Measurements from ENCODE around the gene SLC4A2.

Gene SLC4A2

DNA sequence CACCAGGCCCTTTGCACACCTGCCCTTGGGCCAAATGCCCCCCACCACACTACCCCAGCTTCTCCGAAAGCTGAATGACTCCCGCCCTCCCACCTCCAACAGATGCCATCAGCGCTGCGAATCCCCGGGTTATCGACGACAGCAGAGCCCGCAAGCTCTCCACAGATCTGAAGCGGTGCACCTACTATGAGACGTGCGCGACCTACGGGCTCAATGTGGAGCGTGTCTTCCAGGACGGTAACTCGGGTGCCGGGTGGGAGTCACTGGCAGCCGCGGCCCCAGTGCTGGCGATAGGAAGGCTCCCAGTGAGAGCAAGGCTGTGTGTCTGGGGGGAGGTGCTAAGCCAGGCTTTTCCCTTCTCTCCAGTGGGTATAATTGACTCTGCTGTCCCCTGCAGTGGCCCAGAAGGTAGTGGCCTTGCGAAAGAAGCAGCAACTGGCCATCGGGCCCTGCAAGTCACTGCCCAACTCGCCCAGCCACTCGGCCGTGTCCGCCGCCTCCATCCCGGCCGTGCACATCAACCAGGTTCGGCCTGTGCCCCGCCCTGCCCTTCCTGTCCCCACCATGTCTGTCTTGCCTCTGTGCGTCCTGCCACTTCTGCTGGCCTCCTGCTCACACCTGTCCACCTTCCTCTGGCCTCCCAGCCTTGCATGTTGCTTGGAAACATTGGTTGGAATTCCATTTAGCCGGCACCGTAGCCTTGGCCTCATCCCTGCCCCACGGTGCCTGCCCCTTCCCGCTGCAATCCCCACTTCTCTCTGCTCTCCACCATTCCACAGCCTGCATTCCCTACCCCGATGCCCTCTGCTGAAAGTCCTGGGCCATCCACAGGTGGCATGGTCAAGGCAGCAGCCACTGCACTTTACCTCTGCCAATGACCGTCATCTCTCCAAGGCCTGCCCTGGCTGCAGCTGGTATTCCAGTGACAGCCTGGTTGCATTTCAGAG lies 59.0 kb downstream of the SLC4A2 start:
- peaks cover 24% of the 10 kb centered on the region for H3K27me3 ChIP-seq (ENCODE audit: control insufficient read depth, insufficient read depth, low read length)
- H3K27ac ChIP-seq (ENCODE audit: low read length) = no peak overlapping the region
- no peak overlapping the region for H3K9ac ChIP-seq (ENCODE audit: low read length)
- peaks cover 9% of the 10 kb centered on the region for H3K4me1 ChIP-seq (ENCODE audit: control insufficient read depth, low read depth, low read length)
- H3K36me3 ChIP-seq (ENCODE audit: control insufficient read depth, low read depth, low read length) = peaks cover 7% of the 10 kb centered on the region
- H3K9me3 ChIP-seq (ENCODE audit: control insufficient read depth, low read depth, low read length) = no peaks in the 10 kb centered on the region
- no peak overlapping the region for H3K4me3 ChIP-seq (ENCODE audit: low read length)

DNA sequence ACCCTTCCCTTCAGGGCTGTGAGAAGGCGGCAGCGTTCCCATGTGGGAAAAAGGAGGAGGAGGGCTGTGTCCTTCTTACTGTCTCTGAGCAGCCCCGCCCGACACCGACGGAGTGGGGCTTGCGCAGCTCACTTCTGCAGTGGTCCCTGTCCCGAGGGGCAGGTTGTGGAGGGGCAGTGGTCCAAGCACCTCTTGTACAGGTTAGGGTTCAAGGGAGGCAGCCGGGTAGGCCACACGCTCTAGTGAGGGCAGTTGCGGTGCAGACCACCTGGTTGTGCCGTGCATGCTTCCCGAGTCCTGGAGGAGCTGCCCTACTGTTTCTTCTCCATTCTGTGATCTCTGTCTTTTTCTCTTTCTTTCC lies 59.6 kb downstream of the SLC4A2 start:
- Histone ChIP-seq H3K9ac (ENCODE audit: low read length) (no peak overlapping the region), H3K36me3 (ENCODE audit: control insufficient read depth, low read depth, low read length) (peaks cover 7% of the 10 kb centered on the region), H3K4me3 (ENCODE audit: low read length) (no peak overlapping the region), H3K27me3 (ENCODE audit: control insufficient read depth, insufficient read depth, low read length) (peaks cover 18% of the 10 kb centered on the region), H3K9me3 (ENCODE audit: control insufficient read depth, low read depth, low read length) (no peaks in the 10 kb centered on the region), H3K4me1 (ENCODE audit: control insufficient read depth, low read depth, low read length) (peaks cover 2% of the 10 kb centered on the region), H3K27ac (ENCODE audit: low read length) (no peak overlapping the region)

- Histone ChIP-seq H3K9me3 (ENCODE audit: control insufficient read depth, low read depth, low read length) (no peaks in the 10 kb centered on the region), H3K4me3 (ENCODE audit: low read length) (no peak overlapping the region), H3K27ac (ENCODE audit: low read length) (no peak overlapping the region), H3K4me1 (ENCODE audit: control insufficient read depth, low read depth, low read length) (no peaks in the 10 kb centered on the region), H3K9ac (ENCODE audit: low read length) (no peak overlapping the region), H3K27me3 (ENCODE audit: control insufficient read depth, insufficient read depth, low read length) (peaks cover 22% of the 10 kb centered on the region), H3K36me3 (ENCODE audit: control insufficient read depth, low read depth, low read length) (peaks cover 7% of the 10 kb centered on the region)
Observed at GRCh38 chr7:151119902-151120301, 60.5 kb downstream of the SLC4A2 start.

- Histone ChIP-seq H3K4me1 (ENCODE audit: control insufficient read depth, low read depth, low read length) (peaks cover 3% of the 10 kb centered on the region), H3K9me3 (ENCODE audit: control insufficient read depth, low read depth, low read length) (no peaks in the 10 kb centered on the region), H3K9ac (ENCODE audit: low read length) (no peak overlapping the region), H3K27me3 (ENCODE audit: control insufficient read depth, insufficient read depth, low read length) (peaks cover 20% of the 10 kb centered on the region), H3K4me3 (ENCODE audit: low read length) (no peak overlapping the region), H3K27ac (ENCODE audit: low read length) (no peak overlapping the region), H3K36me3 (ENCODE audit: control insufficient read depth, low read depth, low read length) (peaks cover 7% of the 10 kb centered on the region)
Observed at GRCh38 chr7:151120896-151121295, 61.5 kb downstream of the SLC4A2 start.

DNA sequence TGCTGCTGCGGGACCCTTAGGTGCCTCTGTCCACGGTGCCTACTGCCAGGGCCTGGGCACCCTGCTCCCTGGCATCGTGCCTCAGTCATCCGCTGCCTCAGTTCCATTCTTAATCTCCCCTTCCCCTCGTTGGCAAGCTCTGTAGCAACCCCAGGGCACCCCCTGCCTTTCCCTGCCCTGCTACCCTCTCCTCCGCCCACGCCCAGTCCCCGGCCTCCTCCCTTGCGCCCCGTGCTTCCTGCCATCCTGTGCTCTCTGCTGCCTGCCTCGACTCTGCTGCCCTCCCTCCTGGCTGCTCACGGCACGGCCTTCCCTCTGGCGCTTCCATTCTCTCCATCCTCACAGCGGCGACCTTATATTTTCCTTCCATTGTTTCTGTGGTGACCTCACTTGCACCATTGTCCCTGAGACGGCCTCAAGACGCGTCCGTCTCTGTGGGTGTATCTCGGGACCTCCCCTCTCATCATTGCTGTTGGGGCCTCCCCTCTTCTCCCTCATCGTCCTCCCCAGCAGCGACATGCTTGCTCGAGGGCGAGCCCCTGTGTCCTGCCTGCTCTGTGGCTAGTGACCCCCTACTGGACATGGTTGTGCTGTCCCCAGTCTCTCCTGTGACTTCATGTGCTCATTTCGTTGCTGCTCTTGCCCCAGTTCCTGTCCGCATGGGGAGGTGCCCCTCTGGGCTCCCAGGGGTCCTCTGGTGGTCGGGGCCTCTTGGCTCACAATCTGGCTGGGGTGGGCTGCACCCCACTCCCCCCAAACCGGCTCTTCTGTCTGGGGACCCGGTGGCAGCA lies 62.2 kb downstream of the SLC4A2 start:
- H3K9ac ChIP-seq (ENCODE audit: low read length) = no peak overlapping the region
- H3K9me3 ChIP-seq (ENCODE audit: control insufficient read depth, low read depth, low read length) = no peaks in the 10 kb centered on the region
- peaks cover 14% of the 10 kb centered on the region for H3K27me3 ChIP-seq (ENCODE audit: control insufficient read depth, insufficient read depth, low read length)
- peaks cover 4% of the 10 kb centered on the region for H3K4me1 ChIP-seq (ENCODE audit: control insufficient read depth, low read depth, low read length)
- no peak overlapping the region for H3K27ac ChIP-seq (ENCODE audit: low read length)
- no peak overlapping the region for H3K4me3 ChIP-seq (ENCODE audit: low read length)
- H3K36me3 ChIP-seq (ENCODE audit: control insufficient read depth, low read depth, low read length) = peaks cover 7% of the 10 kb centered on the region

- Histone ChIP-seq H3K9ac (ENCODE audit: low read length) (no peak overlapping the region), H3K9me3 (ENCODE audit: control insufficient read depth, low read depth, low read length) (no peaks in the 10 kb centered on the region), H3K27ac (ENCODE audit: low read length) (no peak overlapping the region), H3K4me3 (ENCODE audit: low read length) (no peak overlapping the region), H3K4me1 (ENCODE audit: control insufficient read depth, low read depth, low read length) (peaks cover 7% of the 10 kb centered on the region), H3K36me3 (ENCODE audit: control insufficient read depth, low read depth, low read length) (peaks cover 7% of the 10 kb centered on the region), H3K27me3 (ENCODE audit: control insufficient read depth, insufficient read depth, low read length) (peaks cover 20% of the 10 kb centered on the region)
Observed at GRCh38 chr7:151122276-151122675, 62.9 kb downstream of the SLC4A2 start.

- Histone ChIP-seq H3K9me3 (ENCODE audit: control insufficient read depth, low read depth, low read length) (no peaks in the 10 kb centered on the region), H3K27me3 (ENCODE audit: control insufficient read depth, insufficient read depth, low read length) (peaks cover 20% of the 10 kb centered on the region), H3K4me3 (ENCODE audit: low read length) (no peak overlapping the region), H3K4me1 (ENCODE audit: control insufficient read depth, low read depth, low read length) (peaks cover 7% of the 10 kb centered on the region), H3K9ac (ENCODE audit: low read length) (no peak overlapping the region), H3K27ac (ENCODE audit: low read length) (no peak overlapping the region), H3K36me3 (ENCODE audit: control insufficient read depth, low read depth, low read length) (peaks cover 7% of the 10 kb centered on the region)
Observed at GRCh38 chr7:151122796-151123157, 63.4 kb downstream of the SLC4A2 start.

DNA sequence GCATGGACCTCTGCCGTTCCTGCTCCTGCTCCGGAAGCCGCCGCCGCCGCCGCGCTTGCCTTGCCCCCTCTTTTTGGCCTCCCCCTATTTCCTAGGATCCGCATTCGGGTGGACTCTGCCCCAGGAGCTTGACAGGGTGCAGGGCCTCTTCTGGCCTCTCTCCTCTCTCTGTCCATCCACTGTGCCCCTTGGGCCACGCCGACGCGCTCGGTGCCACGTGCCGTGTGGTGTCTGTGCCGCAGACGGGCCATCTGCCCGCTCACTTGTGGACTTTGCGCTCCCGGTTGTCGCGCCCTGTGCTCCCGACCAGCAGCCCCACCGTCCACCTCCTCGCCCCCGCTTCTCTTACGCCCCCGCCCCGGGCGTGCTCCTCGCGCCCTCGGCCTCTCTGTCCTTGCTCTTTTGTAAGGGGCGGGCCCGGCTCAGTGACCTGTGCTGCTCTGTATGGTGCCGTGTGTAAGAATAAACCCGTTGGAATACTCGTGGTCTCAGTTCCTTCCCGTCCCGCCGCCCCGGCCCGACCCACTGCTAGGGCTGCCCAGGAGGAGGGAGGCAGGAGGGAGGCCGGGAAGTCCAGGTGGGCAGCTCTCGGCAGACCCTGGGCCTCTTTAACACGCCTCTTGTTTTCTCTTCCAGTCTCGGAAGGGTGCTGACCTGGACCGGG lies 63.9 kb downstream of the SLC4A2 start:
- Histone ChIP-seq H3K4me1 (ENCODE audit: control insufficient read depth, low read depth, low read length) (peaks cover 7% of the 10 kb centered on the region), H3K36me3 (ENCODE audit: control insufficient read depth, low read depth, low read length) (peaks cover 7% of the 10 kb centered on the region), H3K9ac (ENCODE audit: low read length) (no peak overlapping the region), H3K27me3 (ENCODE audit: control insufficient read depth, insufficient read depth, low read length) (peaks cover 20% of the 10 kb centered on the region), H3K4me3 (ENCODE audit: low read length) (no peak overlapping the region), H3K27ac (ENCODE audit: low read length) (no peak overlapping the region), H3K9me3 (ENCODE audit: control insufficient read depth, low read depth, low read length) (no peaks in the 10 kb centered on the region)

DNA sequence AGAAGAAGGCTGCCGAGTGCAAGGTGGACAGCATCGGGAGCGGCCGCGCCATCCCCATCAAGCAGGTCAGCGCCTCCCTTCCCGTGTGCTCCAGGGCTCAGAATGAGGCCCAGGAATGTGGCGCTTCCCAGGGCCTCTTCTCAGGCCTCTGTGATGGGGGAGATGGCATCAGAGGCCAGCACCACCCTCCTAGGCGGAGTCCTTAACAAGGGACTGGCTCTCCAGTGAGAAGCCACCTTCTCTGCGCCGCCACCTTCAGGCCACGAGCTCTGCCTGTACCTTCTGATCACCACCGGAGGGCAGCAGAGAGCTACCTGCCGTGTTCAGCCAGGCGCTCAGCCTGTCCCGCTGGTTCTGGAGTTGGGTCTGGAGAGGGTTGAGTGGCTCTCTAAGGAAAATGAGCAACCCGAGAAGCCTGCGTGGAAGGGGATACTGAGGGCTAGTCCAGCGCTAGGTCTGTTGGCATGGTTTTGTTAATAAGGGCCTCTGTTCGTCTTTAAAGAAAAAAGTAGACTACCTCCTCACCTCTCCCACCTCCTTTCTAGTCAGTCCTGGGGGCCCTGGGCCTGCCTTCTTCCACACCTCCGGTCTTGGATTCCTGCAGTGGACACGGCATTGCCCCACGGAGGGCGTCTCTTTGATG lies 64.6 kb downstream of the SLC4A2 start:
- H3K4me3 ChIP-seq (ENCODE audit: low read length) = no peak overlapping the region
- H3K27ac ChIP-seq (ENCODE audit: low read length) = no peak overlapping the region
- H3K36me3 ChIP-seq (ENCODE audit: control insufficient read depth, low read depth, low read length) = peaks cover 7% of the 10 kb centered on the region

GRCh38 chr7:151124481-151124880 lies 65.1 kb downstream of the SLC4A2 start:
- Histone ChIP-seq H3K36me3 (ENCODE audit: control insufficient read depth, low read depth, low read length) (peaks cover 7% of the 10 kb centered on the region), H3K4me1 (ENCODE audit: control insufficient read depth, low read depth, low read length) (peaks cover 7% of the 10 kb centered on the region), H3K4me3 (ENCODE audit: low read length) (no peak overlapping the region), H3K9ac (ENCODE audit: low read length) (no peak overlapping the region), H3K9me3 (ENCODE audit: control insufficient read depth, low read depth, low read length) (no peaks in the 10 kb centered on the region), H3K27ac (ENCODE audit: low read length) (no peak overlapping the region), H3K27me3 (ENCODE audit: control insufficient read depth, insufficient read depth, low read length) (peaks cover 20% of the 10 kb centered on the region)

More for the DNA sequence above, 64.6 kb downstream of the SLC4A2 start:
- Histone ChIP-seq H3K9me3 (ENCODE audit: control insufficient read depth, low read depth, low read length) (no peaks in the 10 kb centered on the region), H3K4me1 (ENCODE audit: control insufficient read depth, low read depth, low read length) (peaks cover 7% of the 10 kb centered on the region), H3K27me3 (ENCODE audit: control insufficient read depth, insufficient read depth, low read length) (peaks cover 20% of the 10 kb centered on the region), H3K9ac (ENCODE audit: low read length) (no peak overlapping the region)

DNA sequence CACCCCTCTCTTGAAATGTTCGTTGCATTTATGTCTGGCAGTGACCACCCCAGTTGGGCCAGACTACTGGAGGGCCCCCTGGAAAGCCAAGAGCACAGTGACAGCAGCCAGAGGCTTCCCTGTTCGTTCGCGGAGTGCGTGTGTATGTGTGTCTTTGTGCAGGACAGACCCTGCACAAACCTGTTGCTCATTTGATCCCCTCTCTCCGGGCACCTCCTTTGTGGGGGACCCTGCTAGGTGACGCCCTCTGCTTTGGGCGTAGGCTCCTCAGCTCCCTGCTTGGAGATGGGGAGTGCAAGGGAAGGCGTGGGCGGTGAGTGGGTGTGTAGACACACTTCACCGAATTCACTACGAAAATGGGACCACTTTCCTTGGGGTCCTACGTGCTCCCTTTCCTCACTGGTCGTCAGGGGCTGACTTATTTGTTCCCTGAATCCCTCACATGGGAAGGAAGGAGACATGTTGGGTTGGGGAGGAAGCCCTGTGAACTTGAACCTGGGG lies 65.6 kb downstream of the SLC4A2 start:
- Histone ChIP-seq H3K9ac (ENCODE audit: low read length) (no peak overlapping the region), H3K27ac (ENCODE audit: low read length) (no peak overlapping the region), H3K27me3 (ENCODE audit: control insufficient read depth, insufficient read depth, low read length) (peaks cover 20% of the 10 kb centered on the region), H3K4me3 (ENCODE audit: low read length) (peak overlapping the region; percentile 60), H3K4me1 (ENCODE audit: control insufficient read depth, low read depth, low read length) (peaks cover 7% of the 10 kb centered on the region), H3K9me3 (ENCODE audit: control insufficient read depth, low read depth, low read length) (no peaks in the 10 kb centered on the region), H3K36me3 (ENCODE audit: control insufficient read depth, low read depth, low read length) (peaks cover 7% of the 10 kb centered on the region)

Measured in iPS-18a (cell line).